Stimulated activated CD8-positive, alpha-beta memory T cell treated with anti-CD3 and anti-CD28 coated beads, Interleukin-15, amount 100 ng/mL, for 4 hours (primary cell): Measurements from ENCODE around the gene SLC34A1.
A peak's percentile ranks its signal among the peaks of the same experiment; 100 is the strongest.
"Not testable (repeated sequence)": the region's sequence is repeated elsewhere in the genome, so short reads cannot be mapped to it uniquely, and the experiment has no call there.

ENCODE experiments used
- DNase-seq, 2 donors: peaks; one replicate each; pipeline ENCODE4 v3.0.0-alpha.2; 2020; ENCODE audit warnings: low read depth in 2 of 2

The SLC34A1 gene

GRCh38 chr5:177384134-177384533, at the start of gene SLC34A1:
TSS of gene SLC34A1 (plus strand) at chr5:177384434. CDS start at chr5:177385742, 1,308 bp downstream.
- DNase-seq = no peak

GRCh38 chr5:177334781-177335700, 49.2 kb upstream of the SLC34A1 start:
- no peak for DNase-seq

- DNase-seq = no peak
Observed at GRCh38 chr5:177335701-177336065, 48.6 kb upstream of the SLC34A1 start.

- DNase-seq = no peak
Observed at GRCh38 chr5:177336112-177336511, 48.1 kb upstream of the SLC34A1 start.

- DNase-seq = no peak
Observed at GRCh38 chr5:177336603-177337494, 47.4 kb upstream of the SLC34A1 start.

- DNase-seq = no peak
Observed at GRCh38 chr5:177338251-177339106, 45.8 kb upstream of the SLC34A1 start.

GRCh38 chr5:177339107-177339638, 45.1 kb upstream of the SLC34A1 start:
- no peak for DNase-seq

GRCh38 chr5:177343000-177343399, 41.2 kb upstream of the SLC34A1 start:
- not testable (repeated sequence) for DNase-seq

- no peak for DNase-seq
Observed at GRCh38 chr5:177343777-177344176, 40.5 kb upstream of the SLC34A1 start.

GRCh38 chr5:177344891-177345290, 39.3 kb upstream of the SLC34A1 start:
- DNase-seq = no peak

- DNase-seq = no peak
Observed at GRCh38 chr5:177346820-177347219, 37.4 kb upstream of the SLC34A1 start.

GRCh38 chr5:177347699-177348098, 36.5 kb upstream of the SLC34A1 start:
- no peak for DNase-seq

GRCh38 chr5:177349362-177349647, 34.9 kb upstream of the SLC34A1 start:
- DNase-seq = no peak

- no peak for DNase-seq
Observed at GRCh38 chr5:177349762-177350161, 34.5 kb upstream of the SLC34A1 start.

- DNase-seq = no peak
Observed at GRCh38 chr5:177350776-177351391, 33.4 kb upstream of the SLC34A1 start.

GRCh38 chr5:177351392-177352329, 32.6 kb upstream of the SLC34A1 start, which contains the start of gene LMAN2:
TSS of gene LMAN2 (minus strand) at chr5:177351668. CDS start at chr5:177351647, 21 bp downstream.
- DNase-seq = peak; percentile 79 to 83

GRCh38 chr5:177353093-177353492, 31.1 kb upstream of the SLC34A1 start:
- no peak for DNase-seq

- DNase-seq = no peak
Observed at GRCh38 chr5:177354256-177354655, 30.0 kb upstream of the SLC34A1 start.

- no peak for DNase-seq
Observed at GRCh38 chr5:177354711-177355110, 29.5 kb upstream of the SLC34A1 start.
